Activated CD8-positive, alpha-beta T cell treated with anti-CD3 and anti-CD28 coated beads, Interleukin-2, amount 10 ng/mL, durations not matched to agents 7 days and 5 days (primary cell): ENCODE measurements around the gene TMEM41A. TPM values are rescaled to one million over a fixed set of nuclear protein-coding genes. Genes with fewer than 3 reads are reported as not detected.
"Not testable (repeated sequence)": the region's sequence is repeated elsewhere in the genome, so short reads cannot be mapped to it uniquely, and the experiment has no call there.

Experiments used
- ATAC-seq: fragments of 150-1000 bp; cut with Tn5 transposase; one replicate; pipeline ENCODE4 v1.10.0; 2021; ENCODE audit warnings: moderate library complexity
- CTCF ChIA-PET: fragments of 350-600 bp; sonication (Branson Sonifier 250); formaldehyde crosslinking; loops from one replicate; lab custom pipeline; 2021; ENCODE audit warnings: antibody characterized with exemption; lab: Charles Lee
- POLR2A ChIA-PET: fragments of 350-600 bp; sonication (Branson Sonifier 250); formaldehyde crosslinking; loops from one replicate; lab custom pipeline; 2021; ENCODE audit warnings: antibody characterized with exemption; lab: Charles Lee
- DNase-seq: peaks from one replicate; pipeline ENCODE4 v3.0.0-alpha.2; 2020
- H3K27ac Mint-ChIP-seq: one replicate; pipeline ENCODE4 v1.8.0; 2021; ENCODE audit warnings: mild to moderate bottlenecking, mixed read lengths
- H3K27me3 Mint-ChIP-seq: one replicate; pipeline ENCODE4 v1.8.0; 2021; ENCODE audit warnings: low read depth, mixed read lengths
- H3K36me3 Mint-ChIP-seq: one replicate; pipeline ENCODE4 v1.8.0; 2021; ENCODE audit warnings: low read depth, mixed read lengths
- H3K4me1 Mint-ChIP-seq: one replicate; pipeline ENCODE4 v1.8.0; 2021; ENCODE audit warnings: low read depth, mixed read lengths
- H3K4me3 Mint-ChIP-seq: one replicate; pipeline ENCODE4 v1.8.0; 2021; ENCODE audit warnings: mild to moderate bottlenecking, mixed read lengths
- H3K9me3 Mint-ChIP-seq: one replicate; pipeline ENCODE4 v1.8.0; 2022; ENCODE audit warnings: mixed read lengths; ENCODE audit not compliant: insufficient read depth
- total RNA-seq, 2 experiments: library from RNA; stranded (reverse); gene quantifications; one replicate each; pipeline ENCODE4 v1.2.3, GENCODE V29; 2021

TMEM41A gene
- total RNA-seq, 2 experiments from 2014 or later, result 20.3 to 21.6 TPM

DNA sequence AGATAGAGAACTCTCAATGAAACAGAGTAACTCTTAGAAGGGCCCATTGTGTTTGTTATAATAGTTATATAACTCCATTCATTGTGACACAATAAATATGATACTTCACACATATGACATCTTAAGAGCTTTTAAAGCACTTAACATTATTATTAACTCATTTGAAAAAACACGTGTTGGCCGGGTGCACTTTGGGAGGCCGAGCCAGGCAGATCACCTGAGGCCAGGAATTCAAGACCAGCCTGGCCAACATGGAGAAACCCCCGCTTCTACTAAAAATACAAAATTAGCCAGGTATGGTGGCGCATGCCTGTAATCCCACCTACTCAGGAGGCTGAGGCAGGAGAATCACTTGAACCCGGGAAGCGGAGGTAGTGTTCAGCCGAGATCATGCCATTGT is 47.4 kb downstream of the TMEM41A start:
- H3K9me3 Mint-ChIP-seq, H3K36me3 Mint-ChIP-seq, H3K4me3 Mint-ChIP-seq, DNase-seq, H3K27me3 Mint-ChIP-seq, H3K27ac Mint-ChIP-seq, H3K4me1 Mint-ChIP-seq, ATAC-seq, POLR2A ChIA-PET: not testable (repeated sequence)
- CTCF ChIA-PET, result interaction anchor here (1.2 kb wide), 1 partner anchor 18 kb away, joined by 3 read pairs; no protein-coding TSS in a partner anchor

DNA sequence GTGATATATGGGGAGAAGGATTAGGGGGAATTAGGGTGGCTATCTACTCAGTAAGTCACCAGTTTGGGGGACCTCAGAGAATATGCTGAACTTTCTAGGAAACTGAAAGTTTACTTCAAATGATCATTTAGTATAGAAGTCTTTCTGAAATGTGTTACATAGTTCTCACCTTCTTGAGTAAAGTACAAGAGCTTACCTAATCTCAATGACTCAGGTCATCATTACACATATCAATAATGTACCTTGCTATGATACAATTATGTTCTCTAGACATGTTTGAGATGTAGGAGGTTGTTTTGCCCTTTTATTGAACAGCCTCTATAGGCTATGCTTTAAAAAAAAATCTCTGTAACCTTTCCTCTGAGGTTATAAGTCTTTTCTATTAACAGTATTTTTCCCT is 50.7 kb downstream of the TMEM41A start:
- H3K9me3 Mint-ChIP-seq, result no peaks in the 10 kb centered on the region
- ChIA-PET CTCF (no interaction called here), POLR2A (no interaction called here)
- H3K36me3 Mint-ChIP-seq, result no peaks in the 10 kb centered on the region
- no peak overlapping the region for H3K27ac Mint-ChIP-seq
- no peak overlapping the region for H3K4me3 Mint-ChIP-seq
- H3K4me1 Mint-ChIP-seq, result no peaks in the 10 kb centered on the region
- ATAC-seq (no peak), DNase-seq (no peak)
- peaks cover 3% of the 10 kb centered on the region for H3K27me3 Mint-ChIP-seq

DNA sequence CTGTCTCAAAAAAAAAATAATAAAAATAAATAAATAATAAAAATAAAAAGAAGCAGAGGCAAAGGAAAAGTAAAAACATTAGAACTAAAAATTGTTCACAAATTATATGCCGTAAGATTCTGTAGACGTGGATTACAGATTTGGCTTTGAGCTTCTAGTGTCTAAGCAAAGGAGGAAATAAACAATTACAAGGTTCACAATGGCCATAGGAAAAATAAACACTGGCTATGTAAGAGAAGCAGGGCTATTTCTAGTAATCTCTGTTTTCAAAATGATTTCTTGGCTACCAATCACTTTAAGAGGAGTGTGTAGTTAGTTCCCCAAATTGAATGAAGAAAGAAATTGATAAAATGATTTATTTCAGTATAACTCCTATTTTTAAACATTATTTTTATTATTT is 54.5 kb downstream of the TMEM41A start:
- DNase-seq, result no peak
- no peak for ATAC-seq
- Mint-ChIP-seq H3K4me1 (no peaks in the 10 kb centered on the region), H3K9me3 (no peaks in the 10 kb centered on the region), H3K27ac (no peak overlapping the region), H3K4me3 (no peak overlapping the region), H3K36me3 (no peaks in the 10 kb centered on the region), H3K27me3 (peaks cover 3% of the 10 kb centered on the region)
- POLR2A ChIA-PET, result no interaction called here
- CTCF ChIA-PET, result no interaction called here

DNA sequence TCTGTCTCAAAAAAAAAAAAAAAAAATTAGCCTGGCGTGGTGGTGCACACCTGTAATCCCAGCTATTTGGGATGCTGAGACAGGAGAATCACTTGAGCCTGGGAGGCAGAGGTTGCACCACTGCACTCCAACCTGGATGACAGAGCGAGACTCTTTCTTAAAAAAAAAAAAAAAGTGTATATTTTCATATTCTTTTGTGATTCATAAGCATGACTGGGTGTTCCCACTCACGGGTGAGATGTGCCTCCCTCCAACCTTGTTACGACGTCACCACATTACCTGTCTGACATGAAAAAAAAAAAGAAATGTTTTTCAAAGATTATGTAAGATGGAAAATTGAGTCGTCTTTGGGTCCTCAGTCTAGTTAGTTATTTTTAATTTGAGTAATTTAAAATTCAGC is 56.8 kb downstream of the TMEM41A start:
- H3K4me3 Mint-ChIP-seq, result no peak overlapping the region

DNA sequence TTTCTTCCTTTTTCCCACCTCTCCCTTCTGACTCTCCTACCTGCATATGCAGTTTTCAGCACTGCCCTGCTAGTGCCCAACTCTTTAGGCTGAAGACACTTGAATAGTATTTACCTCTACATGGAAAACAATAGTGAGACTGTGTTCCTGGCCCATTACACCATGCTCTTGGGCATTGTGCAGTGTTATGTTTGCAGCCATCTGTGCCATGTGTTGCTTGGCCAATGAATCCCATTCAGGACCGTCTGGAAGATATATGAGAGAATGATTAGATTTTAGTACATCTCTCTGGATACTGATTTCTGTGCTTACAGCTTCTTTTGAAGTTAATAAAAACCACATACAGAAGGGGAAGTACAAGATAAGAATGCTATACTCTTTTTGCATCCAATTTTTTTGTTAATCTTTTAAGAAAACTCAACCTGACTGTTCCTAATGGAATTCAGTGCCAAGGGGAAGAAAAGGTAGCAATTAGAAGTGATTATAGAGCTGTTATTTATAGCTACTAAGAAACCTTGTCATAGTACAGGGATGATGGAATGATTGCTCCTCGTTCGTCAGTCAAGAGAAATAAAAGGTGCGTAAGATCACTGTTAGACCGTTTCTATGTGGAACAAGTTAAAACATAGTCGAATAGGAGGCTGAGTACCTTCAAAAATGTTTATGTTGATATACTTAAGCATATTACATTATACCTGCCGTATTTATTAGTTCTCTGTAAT is 58.9 kb downstream of the TMEM41A start:
- CTCF ChIA-PET, result interaction anchor here (0.6 kb wide), 1 partner anchor 29 kb away, joined by 3 read pairs; no protein-coding TSS in a partner anchor
- Mint-ChIP-seq H3K9me3 (no peaks in the 10 kb centered on the region), H3K4me3 (no peak overlapping the region), H3K27ac (no peak overlapping the region), H3K36me3 (no peaks in the 10 kb centered on the region), H3K4me1 (no peaks in the 10 kb centered on the region), H3K27me3 (no peaks in the 10 kb centered on the region)
- POLR2A ChIA-PET, result no interaction called here
- DNase-seq (no peak), ATAC-seq (no peak)

More for the DNA sequence above, 56.8 kb downstream of the TMEM41A start:
- Mint-ChIP-seq H3K4me1 (no peaks in the 10 kb centered on the region), H3K27me3 (peaks cover 3% of the 10 kb centered on the region), H3K36me3 (no peaks in the 10 kb centered on the region), H3K9me3 (no peaks in the 10 kb centered on the region), H3K27ac (no peak overlapping the region)
- POLR2A ChIA-PET, result no interaction called here
- ATAC-seq (no peak), DNase-seq (no peak)
- CTCF ChIA-PET, result no interaction called here

Other genes with a start within 250 kb of the TMEM41A start
- 1 to 10 TPM; 4.8 to 4.9 TPM for gene EHHADH, start 245.0 kb downstream of the TMEM41A start, total RNA-seq
- gene MAP3K13, start 135.9 kb downstream of the TMEM41A start, total RNA-seq, result 10 to 100 TPM; 10.6 to 12.4 TPM
- not detected for gene LIPH, start 53.6 kb upstream of the TMEM41A start, total RNA-seq
- 10 to 100 TPM; 27.5 to 28.9 TPM for gene SENP2, start 87.3 kb upstream of the TMEM41A start, total RNA-seq